HG02938 (cell line): ENCODE measurements around the gene FUT9.

Source experiments
- ATAC-seq: cut with Tn5 transposase; IDR thresholded peaks from one replicate; pipeline ENCODE4 v1.9.1; 2021; ENCODE audit warnings: mild to moderate bottlenecking, moderate library complexity; ENCODE audit not compliant: unreplicated experiment

The FUT9 gene

DNA sequence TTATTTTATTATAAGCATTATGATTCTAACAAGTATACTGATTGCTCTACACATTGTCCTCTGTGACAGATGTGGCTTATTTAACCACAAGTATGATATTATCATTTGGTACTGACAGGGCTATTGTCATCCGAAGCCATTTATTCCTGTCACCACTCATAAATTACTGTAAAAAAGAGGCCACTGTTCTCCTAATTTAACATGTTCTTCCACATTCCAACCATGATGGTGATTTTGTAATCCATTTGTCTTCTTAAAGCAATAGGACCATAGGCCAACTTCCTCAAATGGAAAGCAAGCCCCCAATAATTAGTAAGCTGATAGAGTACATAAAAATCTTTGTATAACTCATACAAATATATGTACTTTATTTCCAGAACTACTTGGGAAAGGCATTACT, 50.6 kb downstream of the FUT9 start:
- no peak for ATAC-seq

DNA sequence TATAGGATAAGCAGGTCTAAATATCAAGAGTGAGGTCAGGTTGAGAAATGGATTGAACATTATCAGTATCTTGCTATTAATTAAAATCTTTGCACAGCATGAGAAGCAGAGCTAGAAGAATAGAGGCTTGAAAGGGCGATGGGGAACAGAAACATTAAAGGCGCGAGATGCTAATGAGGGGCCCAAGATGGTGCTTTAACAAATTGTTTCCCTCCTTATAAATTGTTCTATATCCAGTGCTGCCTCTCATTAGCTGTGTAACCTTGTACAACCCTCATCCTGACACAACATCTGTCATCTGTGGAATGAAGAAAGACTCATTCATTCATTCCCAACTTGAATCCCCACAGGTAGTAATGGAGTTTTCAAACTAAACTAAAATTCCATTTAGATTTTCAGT, 57.8 kb downstream of the FUT9 start:
- ATAC-seq: no peak

DNA sequence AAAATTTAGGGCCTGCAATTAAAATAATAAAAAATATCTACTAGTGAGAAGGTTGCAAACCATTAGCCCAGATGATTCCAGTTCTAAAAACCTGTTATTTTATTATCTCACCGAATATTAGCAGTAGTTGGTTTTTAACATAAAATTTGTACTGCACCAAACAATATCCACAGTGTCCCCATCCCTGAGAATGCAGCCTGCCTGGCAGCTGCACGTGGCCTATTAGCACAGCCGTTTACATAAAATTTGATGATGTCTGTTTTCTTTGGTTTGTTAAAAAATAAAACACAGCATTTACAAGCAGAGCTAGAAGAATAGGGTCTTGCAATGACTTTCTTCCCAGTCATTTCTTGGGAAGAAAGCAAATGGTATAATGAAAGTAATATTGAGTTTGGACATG, 58.2 kb downstream of the FUT9 start:
- ATAC-seq: no peak

- ATAC-seq: no peak
Observed at GRCh38 chr6:96075826-96076225, 60.1 kb downstream of the FUT9 start.

DNA sequence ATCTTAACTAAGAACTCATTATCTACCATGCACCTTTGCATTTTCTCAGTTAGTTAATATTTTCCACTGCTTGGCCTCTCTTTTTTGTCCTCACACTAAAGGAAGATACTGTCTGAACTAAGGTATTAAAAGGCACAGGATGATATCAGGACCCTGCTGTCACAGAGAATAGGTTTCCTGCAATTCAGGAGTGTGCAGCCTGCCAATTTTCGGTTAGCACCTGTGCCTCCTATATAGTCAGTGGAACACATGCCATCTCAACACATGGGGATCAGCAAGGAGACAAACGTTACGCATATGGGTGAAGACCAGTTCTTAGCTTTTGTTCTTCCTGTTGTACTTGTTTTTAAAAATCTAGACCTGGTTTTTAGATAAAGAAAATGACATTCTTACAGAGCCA, 71.0 kb downstream of the FUT9 start:
- no peak for ATAC-seq

- ATAC-seq: no peak
Observed at GRCh38 chr6:96089173-96089572, 73.4 kb downstream of the FUT9 start.

DNA sequence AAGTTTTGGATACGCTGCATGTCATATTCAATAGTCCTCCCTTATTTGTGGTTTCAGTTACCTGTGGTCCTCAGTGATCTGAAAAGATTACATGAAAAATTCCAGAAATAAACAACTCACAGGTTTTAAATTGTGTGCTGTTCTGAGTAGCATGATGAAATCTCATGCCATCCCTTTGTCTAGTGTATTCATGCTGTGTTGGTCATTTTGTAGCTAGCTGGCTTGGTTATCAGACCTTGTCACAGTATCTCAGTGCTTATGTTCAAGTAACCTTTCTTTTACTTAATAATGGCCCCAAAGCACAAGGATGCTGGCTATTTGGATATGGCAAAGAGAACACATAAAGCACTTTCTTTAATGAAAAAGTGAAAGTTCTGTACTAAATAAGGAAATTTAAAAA, 78.3 kb downstream of the FUT9 start:
- ATAC-seq: no peak

GRCh38 chr6:96099069-96099468, 83.3 kb downstream of the FUT9 start:
- ATAC-seq: no peak

DNA sequence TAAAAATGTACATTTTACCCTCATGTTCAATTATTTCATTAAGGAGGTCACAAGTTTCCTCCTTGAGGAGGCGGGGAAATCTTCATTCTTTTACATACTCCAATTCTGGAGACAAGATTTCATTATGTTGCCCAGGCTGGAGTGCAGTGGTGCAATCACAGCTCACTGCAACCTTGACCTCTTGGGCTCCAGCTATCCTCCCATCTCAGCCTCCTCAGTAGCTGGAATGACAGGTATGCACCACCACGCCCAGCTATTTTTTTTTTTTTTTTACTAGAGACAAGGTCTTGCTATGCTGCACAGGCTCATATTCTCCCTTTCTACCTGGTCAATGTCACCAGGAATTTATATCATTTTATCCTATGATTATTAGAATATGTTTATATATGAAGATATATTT, 85.8 kb downstream of the FUT9 start:
- ATAC-seq: no peak

- ATAC-seq: no peak
Observed at GRCh38 chr6:96104910-96105309, 89.1 kb downstream of the FUT9 start.

DNA sequence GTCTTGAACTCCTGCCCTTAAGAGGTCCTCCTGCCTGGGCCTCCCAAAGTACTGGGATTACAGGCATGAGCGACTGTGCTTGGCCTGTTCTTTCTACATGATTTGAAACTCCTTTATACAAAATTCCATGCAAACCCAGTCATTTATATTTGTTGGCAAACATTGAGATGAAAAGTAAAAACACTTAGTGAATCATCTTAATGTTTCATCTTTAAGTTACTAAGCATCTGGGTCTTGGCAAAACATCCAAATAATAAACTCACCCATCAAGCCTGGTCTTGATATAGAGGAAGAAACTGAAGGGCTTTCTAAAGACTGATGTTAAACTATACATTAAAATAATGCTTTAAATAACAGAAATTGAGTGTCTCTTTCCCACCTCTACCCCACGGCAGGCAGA, 95.1 kb downstream of the FUT9 start:
- no peak for ATAC-seq

DNA sequence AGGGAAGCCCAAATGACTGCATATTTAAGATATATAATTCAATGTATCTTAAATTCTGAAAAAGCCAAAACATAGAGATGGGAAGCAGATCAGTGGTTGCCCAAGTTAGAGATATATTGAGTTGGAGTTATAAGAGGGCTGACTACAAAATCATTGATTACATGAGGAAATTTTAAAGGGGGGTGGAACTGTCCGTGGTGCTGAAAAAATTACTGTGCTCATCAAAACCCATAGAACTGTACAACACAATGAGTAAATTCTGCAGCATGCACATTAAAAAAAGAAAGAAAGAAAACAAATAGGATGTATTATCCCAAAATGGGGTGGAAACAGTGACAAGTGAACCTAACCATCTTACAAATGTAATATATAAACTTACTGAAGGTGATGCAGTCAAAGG, 100.9 kb downstream of the FUT9 start:
- no peak for ATAC-seq

GRCh38 chr6:96124778-96125177, 109.0 kb downstream of the FUT9 start:
- no peak for ATAC-seq

DNA sequence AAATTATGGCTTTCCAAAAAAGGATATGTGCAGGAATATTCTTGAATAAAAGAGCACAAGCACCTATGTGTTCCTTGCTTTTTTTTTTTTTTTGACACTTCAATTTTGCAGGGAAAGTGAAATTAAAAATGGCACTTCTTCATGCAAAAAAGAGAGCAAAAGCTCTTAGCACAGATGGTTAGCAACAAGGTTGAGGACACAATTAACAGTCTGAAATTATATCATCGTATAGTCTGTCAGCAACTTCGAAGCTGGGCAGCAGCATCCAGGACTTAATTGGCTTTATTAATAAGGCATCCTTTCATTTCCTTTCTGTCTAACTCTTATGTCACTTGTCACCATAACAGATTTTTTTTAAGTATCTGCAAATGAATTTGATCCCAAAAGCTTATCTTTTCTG, 122.6 kb downstream of the FUT9 start:
- no peak for ATAC-seq

- no peak for ATAC-seq
Observed at GRCh38 chr6:96142142-96142541, 126.4 kb downstream of the FUT9 start.

GRCh38 chr6:96150431-96150830, 134.7 kb downstream of the FUT9 start:
- no peak for ATAC-seq

GRCh38 chr6:96151707-96152106, 135.9 kb downstream of the FUT9 start:
- no peak for ATAC-seq

DNA sequence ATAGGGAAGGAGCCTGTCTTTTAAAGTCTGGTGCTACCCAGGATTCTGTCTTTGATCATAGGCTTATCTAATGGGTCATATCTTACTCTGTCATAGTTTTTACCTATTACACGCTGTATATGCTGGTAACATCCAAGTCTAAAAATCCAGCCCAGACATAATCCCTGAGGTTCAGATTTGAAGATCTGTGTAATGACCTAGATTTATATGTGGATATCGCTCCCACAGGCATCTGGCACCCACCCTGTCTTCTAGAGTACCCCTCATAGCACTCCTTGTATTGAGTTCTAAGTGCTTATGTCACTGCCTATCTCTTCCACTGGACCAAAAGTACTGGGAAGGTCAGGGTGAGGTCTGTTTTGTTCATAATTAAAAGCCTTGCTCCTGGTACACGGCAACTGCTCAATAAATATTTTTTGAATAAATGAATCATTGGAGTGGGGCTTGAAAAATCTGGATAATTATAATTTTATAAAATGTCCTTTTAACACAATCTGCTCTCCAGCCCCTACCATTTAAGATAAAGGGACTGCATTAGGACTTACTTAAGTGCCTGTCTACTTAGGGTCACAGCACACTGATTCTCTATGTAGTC, 136.4 kb downstream of the FUT9 start:
- no peak for ATAC-seq

DNA sequence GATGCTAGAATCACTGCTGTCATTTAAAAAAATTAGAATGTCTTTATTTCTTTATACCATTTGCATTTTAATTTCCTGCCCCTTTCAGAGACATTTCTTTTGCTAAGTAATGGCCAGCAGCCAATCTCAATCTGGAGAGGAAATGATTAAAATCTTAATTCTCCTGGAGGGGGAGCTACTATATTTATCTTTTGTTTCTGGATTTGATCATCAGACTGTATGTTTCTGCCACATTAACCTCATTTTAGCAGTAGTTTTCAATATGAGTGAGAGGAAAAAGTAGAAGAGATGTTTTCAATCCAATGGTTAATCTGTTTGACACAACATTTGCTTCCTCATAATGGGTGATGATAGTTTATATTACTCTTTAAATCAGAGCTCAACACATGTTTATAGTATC, 138.0 kb downstream of the FUT9 start:
- no peak for ATAC-seq

GRCh38 chr6:96156425-96156824, 140.7 kb downstream of the FUT9 start:
- ATAC-seq: no peak

DNA sequence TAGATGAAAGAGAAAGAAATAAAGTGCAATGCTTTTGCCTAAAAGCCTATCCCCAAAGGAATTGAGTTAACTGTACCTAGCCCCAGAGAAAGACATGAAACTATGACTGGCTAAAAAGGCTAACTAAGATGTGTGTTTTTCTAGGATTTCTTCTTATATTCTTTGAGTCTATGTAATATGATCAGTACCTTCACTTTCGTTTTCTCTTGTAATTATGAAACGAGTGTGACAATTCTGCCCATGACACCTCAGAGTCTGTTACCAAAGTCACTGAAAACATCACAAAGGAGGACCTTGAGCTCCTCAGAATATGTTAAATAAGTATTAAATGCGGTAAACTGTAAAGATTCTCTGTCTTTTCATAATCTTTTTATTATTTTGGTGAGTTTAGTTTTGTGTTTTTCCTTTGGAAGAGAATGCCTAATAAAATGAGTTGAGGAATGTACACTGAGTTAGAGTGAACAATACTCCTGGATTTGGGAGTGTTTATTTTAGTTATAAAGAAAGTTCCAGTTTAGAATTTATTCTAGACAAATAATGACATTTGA, 141.3 kb downstream of the FUT9 start:
- peak; percentile 98 for ATAC-seq

- ATAC-seq: no peak
Observed at GRCh38 chr6:96162711-96163120, 146.9 kb downstream of the FUT9 start.

DNA sequence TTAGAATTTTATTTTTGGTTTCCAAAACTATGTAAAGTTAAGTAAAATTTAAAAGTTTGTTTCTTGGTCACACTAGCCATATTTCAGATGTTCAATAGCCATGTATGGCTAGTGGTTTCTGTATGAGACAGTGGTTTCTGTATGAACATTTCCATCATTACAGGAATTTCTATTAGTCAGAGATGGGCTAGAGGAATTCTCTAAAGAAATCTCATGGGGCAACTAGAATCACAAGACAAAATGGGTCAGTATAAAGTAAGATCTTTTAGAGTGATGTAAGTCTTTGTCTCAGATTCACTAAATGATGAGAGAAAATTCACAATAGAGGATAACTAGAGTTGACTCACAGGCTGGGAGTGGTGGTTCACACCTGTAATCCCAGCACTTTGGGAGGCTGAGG, 149.0 kb downstream of the FUT9 start:
- ATAC-seq: no peak
